ENCODE results near the gene CEACAM19. TPM values are rescaled to one million over a fixed set of nuclear protein-coding genes. Genes with fewer than 3 reads are reported as not detected.

CEACAM19 gene
- total and polyA plus RNA-seq, 2 of the 8 experiments (the other 6 are each of a cell fraction or from before 2014, with no cell fraction given): 3.1 to 3.4 TPM

DNA sequence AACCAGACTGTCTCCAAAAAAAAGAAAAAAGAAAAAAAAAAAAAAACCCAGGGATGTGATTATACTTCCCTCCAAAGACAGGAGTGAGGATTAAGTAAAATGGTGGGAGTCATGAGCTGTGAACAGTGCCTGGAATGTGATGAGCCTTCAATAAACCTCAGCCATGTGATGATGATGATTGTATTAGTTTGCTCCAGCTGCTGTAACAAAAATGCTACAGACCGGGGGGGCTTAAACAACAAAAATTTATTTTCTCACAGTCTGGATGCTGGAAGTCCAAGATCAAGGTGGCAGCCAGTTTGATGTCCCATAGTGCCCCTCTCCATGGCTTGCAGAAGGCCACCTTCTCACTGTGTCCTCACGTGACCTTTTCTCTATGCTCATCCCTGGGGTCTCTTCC lies 36.5 kb upstream of the CEACAM19 start (continued):
- no peak for TF ChIP-seq RNF2 (IDR thresholded peaks at IDR 0.05; ENCODE audit: borderline replicate concordance, low read depth, low read length, missing control alignments, poor library complexity, severe bottlenecking)
- TF ChIP-seq CBX5 (IDR thresholded peaks at IDR 0.05; ENCODE audit: low read depth, low read length): no peak
- no peak for TF ChIP-seq SP1 (IDR thresholded peaks at IDR 0.05; ENCODE audit: low read depth, low read length)
- no peak for TF ChIP-seq NRF1 (IDR thresholded peaks at IDR 0.05; ENCODE audit: low read depth, low read length)
